Measurements from ENCODE around the gene COL20A1. TPM values are rescaled to one million over a fixed set of nuclear protein-coding genes. Genes with fewer than 3 reads are reported as not detected.

The COL20A1 gene
- total RNA-seq, 2 experiments from 2014 or later: 0.05 TPM; not detected in 1

DNA sequence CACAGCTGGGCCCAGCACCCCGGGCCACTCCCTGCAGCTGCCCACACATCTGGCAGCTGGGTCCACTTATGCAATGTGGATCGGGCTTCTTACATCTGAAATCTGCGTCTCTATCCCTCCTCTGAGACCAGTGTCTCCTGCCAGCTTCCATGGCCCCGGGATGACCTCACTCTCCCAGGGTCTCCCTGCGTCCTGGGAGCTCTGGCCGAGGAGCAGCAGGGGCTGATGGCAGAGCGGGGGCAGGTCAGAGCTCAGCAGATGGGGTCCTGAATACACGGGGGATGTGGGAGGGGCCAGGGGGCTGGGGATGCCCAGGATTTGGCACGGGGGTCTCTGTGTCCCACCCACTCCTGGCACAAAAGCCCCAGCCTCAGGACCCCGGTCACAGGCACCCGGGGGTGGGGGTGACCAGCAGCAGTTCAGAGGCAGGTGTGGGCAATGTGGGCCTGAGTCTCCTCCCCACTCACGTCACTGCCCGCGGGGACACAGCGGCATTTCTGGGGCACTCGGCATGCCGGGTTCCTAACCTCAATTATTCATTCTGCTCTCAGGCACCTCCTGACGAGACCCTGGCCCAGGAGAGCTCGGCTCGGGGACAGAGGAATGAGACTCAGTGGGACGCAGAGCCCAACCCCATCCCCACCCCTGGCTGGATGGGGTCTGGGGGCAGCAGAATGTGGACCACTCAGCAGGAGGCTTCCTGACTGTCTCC lies 51.8 kb downstream of the COL20A1 start:
- CTCF ChIA-PET: no interaction called here
- Mint-ChIP-seq H3K36me3 (ENCODE audit: low read depth) (no peaks in the 10 kb centered on the region), H3K27me3 (ENCODE audit: low read depth) (peaks cover 4% of the 10 kb centered on the region), H3K9me3 (no peaks in the 10 kb centered on the region), H3K4me3 (no peak overlapping the region), H3K27ac (no peak overlapping the region), H3K4me1 (ENCODE audit: low read depth) (no peaks in the 10 kb centered on the region)
- DNase-seq: no peak
- intact Hi-C loops (cut with micrococcal nuclease): no loop called here

DNA sequence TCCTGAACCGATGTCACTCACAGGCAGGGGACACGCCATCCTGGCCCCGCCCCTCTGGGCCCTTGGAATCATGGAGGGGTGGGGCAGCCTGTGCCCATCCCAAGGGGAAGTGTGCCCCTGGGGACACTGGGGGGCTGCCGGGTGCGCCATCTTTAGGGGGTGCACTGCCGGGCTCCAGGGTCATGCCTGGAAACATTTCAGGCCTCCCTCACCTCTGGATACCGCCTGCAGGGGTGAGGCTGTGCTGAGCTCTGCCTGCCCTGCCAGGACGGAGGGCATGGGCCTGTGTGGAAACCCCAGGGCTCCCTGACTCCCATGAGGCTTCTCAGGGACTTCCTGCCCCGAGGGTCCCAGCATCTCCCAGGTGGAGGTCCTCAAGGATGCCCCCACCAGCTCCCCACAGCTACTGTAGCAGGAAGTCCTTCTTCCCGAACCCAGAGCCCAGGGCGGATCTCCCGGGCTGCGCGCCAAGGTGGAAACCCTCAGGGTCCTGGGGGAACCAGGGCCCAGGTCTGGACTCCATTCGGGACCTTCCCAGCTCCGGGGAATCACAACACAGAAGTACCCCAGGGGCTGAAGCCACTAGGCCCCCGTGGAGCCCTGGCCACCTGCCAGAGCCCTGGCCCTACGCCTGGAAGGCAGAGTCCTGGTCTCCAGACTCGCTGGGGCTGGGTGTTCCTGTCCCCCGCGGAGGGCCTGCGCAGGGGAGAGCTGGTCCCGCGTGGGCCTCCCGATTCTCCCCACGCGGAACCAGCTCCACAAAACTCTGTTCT lies 52.5 kb downstream of the COL20A1 start:
- H3K4me3 Mint-ChIP-seq: no peak overlapping the region
- no peak for DNase-seq
- no peak overlapping the region for H3K27ac Mint-ChIP-seq
- CTCF ChIA-PET: no interaction called here
- intact Hi-C loops (cut with micrococcal nuclease): no loop called here
- no peaks in the 10 kb centered on the region for H3K9me3 Mint-ChIP-seq
- H3K36me3 Mint-ChIP-seq (ENCODE audit: low read depth): no peaks in the 10 kb centered on the region
- H3K27me3 Mint-ChIP-seq (ENCODE audit: low read depth): peaks cover 4% of the 10 kb centered on the region
- H3K4me1 Mint-ChIP-seq (ENCODE audit: low read depth): no peaks in the 10 kb centered on the region

DNA sequence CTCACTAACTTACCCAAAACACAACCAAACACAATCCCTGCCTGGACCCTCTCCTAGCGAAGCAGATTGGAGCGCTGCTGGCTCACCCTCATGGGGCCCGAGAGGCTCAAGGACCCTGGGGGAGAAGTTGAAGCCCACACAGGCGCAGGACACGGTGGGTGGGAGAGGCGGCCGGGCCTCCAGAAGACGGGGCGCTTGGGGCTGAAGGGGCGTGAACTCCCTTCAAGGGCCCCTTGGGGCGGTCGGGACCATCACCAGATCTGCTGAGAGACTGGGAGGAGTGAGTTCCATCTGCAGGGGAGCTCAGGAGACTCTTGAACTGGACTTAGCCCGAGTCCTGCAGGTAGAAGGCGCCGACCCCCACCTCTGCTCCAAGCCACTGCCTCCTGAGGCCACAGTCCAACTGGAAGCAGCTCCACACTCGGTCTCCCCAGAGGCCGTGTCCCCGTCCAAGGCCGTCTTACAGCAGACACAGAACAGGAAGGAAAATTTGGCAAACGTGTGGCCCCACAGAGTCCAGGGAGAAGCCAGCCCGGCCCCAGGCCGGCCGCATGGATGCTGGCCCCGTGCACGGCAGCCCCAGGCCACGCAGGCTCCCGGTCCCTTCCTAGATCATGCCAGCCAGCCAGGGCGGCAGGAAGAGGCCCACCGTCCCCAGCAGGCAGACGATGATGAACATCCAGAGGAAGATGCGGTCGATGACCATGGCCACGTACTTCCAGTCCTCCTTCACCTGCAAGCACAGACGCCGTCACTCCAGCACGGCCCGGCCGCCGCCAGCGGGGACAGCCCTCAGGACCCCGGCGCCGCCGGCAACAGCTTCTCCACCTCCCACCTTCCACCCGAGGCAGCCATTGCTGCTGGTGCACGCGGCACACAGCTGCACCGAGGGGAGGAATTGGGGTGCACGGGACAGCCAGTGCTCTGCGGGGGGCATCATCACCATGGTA lies 53.4 kb downstream of the COL20A1 start:
- intact Hi-C loops (cut with micrococcal nuclease): no loop called here
- Mint-ChIP-seq H3K36me3 (ENCODE audit: low read depth) (no peaks in the 10 kb centered on the region), H3K4me3 (no peak overlapping the region), H3K27me3 (ENCODE audit: low read depth) (peaks cover 4% of the 10 kb centered on the region), H3K4me1 (ENCODE audit: low read depth) (no peaks in the 10 kb centered on the region), H3K9me3 (no peaks in the 10 kb centered on the region), H3K27ac (no peak overlapping the region)
- CTCF ChIA-PET: no interaction called here
- DNase-seq: no peak

DNA sequence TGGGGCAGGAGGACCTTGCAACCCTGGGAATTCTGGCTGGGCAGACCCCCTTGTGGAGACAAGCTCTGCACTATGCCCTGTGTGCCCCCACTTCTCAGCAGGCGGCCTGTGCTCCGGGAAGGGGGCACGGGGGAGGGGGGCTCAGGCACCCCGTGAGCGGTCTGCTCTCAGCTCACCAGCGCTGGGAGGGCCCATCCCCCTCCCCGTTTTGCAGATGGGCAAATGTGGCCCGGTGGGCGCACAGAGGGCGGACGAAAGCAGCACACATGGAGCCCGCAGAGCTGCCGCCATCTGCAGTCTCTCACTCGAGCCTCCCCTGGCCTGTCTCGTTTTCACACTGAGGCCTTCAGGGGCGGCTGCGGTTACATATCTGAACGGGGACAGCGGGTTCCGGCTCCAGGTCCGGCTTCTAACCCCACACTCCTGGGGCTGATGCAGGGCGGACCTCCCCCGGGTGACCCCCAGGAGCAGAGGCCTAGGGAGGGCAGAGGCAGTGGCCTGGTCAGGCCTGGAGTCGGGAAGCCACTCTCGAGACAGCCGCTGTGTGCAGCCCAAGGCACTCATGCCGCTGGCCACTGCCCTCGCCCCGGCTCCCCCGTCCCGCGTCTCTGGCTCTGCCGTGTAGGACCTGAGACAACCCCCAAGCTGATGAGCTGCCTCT lies 54.2 kb downstream of the COL20A1 start:
- no peaks in the 10 kb centered on the region for H3K36me3 Mint-ChIP-seq (ENCODE audit: low read depth)
- no peaks in the 10 kb centered on the region for H3K9me3 Mint-ChIP-seq
- DNase-seq: no peak
- no peak overlapping the region for H3K27ac Mint-ChIP-seq
- intact Hi-C loops (cut with micrococcal nuclease): no loop called here
- H3K4me1 Mint-ChIP-seq (ENCODE audit: low read depth): no peaks in the 10 kb centered on the region
- H3K4me3 Mint-ChIP-seq: no peak overlapping the region
- no peaks in the 10 kb centered on the region for H3K27me3 Mint-ChIP-seq (ENCODE audit: low read depth)
- CTCF ChIA-PET: interaction anchor here (0.6 kb wide), 1 partner anchor 31 kb away, joined by 3 read pairs; no protein-coding TSS in a partner anchor

DNA sequence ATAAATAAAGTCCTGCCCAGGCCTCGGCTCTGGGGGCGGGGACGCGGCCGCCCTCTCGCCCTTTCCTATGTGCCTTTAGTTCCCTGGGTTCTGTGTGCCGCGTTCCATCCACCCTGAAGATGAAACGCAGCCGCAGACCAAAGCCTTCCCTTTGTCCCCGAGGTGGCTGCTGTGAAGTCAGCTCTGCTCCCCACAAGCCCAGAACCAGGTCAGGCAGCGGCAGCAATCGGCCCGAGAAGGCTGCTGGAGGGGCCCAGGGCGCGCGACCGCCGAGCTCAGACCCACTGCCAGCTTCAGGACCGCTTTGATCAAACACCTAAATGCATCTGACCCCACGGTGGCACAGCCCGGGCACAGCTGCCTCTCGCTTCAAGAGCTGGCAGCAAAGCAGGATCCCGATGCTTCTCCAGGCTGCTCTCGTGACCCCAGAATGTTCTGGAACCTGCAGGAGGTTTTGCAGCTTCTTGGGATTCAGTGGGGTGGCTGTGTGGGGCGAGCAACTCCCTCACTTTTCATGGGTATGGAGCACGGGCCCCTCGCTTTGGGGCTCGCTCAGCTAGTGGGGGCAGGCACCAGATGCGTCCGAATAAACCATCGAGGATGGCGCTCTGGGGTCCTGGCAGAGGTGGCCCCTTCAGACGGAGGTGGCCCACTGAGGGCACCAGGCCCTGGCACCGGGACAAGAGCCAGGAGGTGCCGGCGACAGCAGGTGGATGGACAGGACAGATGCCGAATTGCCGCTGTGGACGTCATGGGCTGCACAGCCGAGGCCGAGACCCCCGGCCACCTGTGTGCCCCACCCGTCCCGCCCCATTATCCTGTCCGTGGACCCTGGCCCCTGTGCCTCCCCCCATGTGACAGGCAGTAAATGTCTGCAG lies 55.2 kb downstream of the COL20A1 start:
- no peaks in the 10 kb centered on the region for H3K27me3 Mint-ChIP-seq (ENCODE audit: low read depth)
- H3K36me3 Mint-ChIP-seq (ENCODE audit: low read depth): no peaks in the 10 kb centered on the region
- CTCF ChIA-PET: no interaction called here
- DNase-seq: no peak
- no peak overlapping the region for H3K27ac Mint-ChIP-seq
- no peaks in the 10 kb centered on the region for H3K9me3 Mint-ChIP-seq
- no peaks in the 10 kb centered on the region for H3K4me1 Mint-ChIP-seq (ENCODE audit: low read depth)
- intact Hi-C loops (cut with micrococcal nuclease): no loop called here
- H3K4me3 Mint-ChIP-seq: no peak overlapping the region

DNA sequence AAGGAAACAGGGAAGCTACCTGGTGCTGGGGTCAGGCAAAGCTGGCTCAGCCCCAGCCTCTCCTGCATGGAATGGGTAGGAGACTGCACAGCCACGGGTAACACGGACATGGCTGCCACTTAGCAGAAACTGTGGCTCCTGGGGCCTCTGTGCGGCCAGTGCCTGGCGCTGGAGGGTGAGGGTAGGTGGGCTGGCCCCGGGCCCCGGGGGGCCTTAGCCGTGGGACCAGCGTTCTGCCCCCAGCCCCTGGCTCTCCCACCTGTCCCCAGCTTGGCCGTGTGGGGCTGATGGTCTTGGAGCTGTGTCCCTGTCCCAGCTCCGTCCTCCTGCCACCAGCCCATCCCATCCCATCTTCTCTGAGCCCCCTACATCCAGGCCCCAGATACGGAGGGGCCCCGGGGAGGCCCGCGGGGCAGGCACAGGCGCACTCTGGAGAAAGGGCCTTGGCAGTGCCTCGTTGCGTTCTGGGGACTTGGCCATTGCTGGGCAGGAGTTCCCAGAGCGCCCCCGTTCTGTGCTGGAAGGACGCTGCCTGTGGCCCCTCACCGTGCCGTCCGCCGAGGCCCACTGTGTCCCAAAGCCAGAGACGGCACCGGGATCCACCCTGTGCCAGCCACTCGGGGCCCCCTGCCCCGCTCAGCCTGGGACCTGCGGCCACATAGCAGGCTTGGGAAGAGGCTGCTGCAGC lies 56.0 kb downstream of the COL20A1 start:
- H3K9me3 Mint-ChIP-seq: no peaks in the 10 kb centered on the region
- no peaks in the 10 kb centered on the region for H3K4me1 Mint-ChIP-seq (ENCODE audit: low read depth)
- no peaks in the 10 kb centered on the region for H3K27me3 Mint-ChIP-seq (ENCODE audit: low read depth)
- no peak overlapping the region for H3K27ac Mint-ChIP-seq
- CTCF ChIA-PET: no interaction called here
- no peaks in the 10 kb centered on the region for H3K36me3 Mint-ChIP-seq (ENCODE audit: low read depth)
- no peak overlapping the region for H3K4me3 Mint-ChIP-seq
- DNase-seq: no peak
- intact Hi-C loops (cut with micrococcal nuclease): no loop called here

DNA sequence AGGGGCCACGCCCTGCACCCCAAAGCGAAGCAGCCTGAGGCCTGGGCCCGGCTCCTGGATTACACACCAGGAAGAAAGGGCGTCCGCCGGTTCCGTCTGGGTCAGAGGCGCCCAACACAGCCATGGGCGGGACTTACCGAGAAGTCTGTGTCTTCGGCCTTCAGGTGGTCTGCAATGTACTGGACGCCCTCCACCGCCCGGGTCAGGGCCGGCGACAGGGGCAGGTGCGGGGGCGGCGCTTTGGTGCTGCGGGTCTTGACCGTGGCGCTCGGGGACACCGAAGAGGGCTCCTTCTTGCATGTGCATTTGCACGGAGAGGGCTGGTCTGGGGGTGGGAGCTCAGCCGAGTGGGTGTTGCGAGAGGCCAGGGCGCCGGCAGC lies 56.5 kb downstream of the COL20A1 start:
- no peak for DNase-seq
- H3K9me3 Mint-ChIP-seq: no peaks in the 10 kb centered on the region
- H3K4me3 Mint-ChIP-seq: no peak overlapping the region
- no peaks in the 10 kb centered on the region for H3K36me3 Mint-ChIP-seq (ENCODE audit: low read depth)
- no peak overlapping the region for H3K27ac Mint-ChIP-seq
- H3K27me3 Mint-ChIP-seq (ENCODE audit: low read depth): no peaks in the 10 kb centered on the region
- no peaks in the 10 kb centered on the region for H3K4me1 Mint-ChIP-seq (ENCODE audit: low read depth)
- CTCF ChIA-PET: no interaction called here
- intact Hi-C loops (cut with micrococcal nuclease): no loop called here

DNA sequence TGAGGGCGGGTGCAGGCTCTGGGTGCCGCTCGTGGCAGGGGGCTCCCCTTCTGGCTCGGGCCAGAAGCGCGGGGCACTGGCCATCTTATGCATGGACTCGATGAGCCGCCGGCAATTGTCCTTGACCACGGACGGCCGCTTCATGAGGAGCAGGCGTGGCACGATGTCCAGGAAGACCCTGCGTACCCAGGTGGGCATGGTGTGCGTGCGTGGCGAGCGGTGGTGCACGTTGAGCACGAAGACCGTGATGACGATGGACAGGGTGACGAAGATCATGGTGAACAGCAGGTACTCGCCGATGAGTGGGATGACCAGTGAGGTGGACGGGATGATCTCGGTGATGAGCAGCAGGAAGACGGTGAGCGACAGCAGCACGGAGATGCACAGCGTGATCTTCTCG lies 57.2 kb downstream of the COL20A1 start:
- Mint-ChIP-seq H3K27ac (no peak overlapping the region), H3K27me3 (ENCODE audit: low read depth) (peaks cover 4% of the 10 kb centered on the region), H3K9me3 (no peaks in the 10 kb centered on the region), H3K4me3 (no peak overlapping the region), H3K4me1 (ENCODE audit: low read depth) (no peaks in the 10 kb centered on the region), H3K36me3 (ENCODE audit: low read depth) (no peaks in the 10 kb centered on the region)
- intact Hi-C loops (cut with micrococcal nuclease): no loop called here
- DNase-seq: no peak
- CTCF ChIA-PET: no interaction called here

DNA sequence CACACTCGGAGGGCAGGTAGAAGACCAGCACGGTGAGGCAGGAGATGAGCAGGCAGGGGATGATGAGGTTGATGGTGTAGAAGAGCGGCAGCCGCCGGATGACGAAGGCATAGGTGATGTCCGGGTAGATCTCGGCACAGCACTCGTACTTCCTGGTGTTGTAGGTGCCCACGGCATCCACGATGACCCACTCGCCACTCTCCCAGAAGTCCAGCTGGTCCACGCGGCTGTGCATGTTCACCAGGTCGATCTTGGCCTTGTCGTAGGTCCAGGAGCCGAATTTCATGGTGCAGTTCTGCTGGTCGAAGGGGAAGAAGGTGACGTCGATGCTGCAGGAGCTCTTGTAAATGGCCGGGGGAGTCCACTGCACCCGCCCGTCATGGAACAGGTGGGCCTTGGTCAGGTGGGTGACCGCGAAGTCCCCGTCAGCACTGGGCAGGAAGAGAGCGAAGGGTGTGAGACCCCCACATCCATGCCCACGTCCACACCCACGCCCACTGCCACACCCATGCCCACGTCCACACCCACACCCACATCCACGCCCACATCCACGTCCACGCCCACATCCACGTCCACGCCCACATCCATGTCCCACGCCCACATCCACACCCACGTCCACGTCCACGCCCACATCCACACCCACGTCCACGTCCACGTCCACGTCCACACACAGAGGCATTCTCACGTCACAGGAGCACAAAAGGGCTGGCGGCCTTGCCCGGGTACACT lies 57.8 kb downstream of the COL20A1 start:
- H3K27me3 Mint-ChIP-seq (ENCODE audit: low read depth): peaks cover 4% of the 10 kb centered on the region
- CTCF ChIA-PET: no interaction called here
- H3K36me3 Mint-ChIP-seq (ENCODE audit: low read depth): no peaks in the 10 kb centered on the region
- no peaks in the 10 kb centered on the region for H3K9me3 Mint-ChIP-seq
- no peak for DNase-seq
- no peak overlapping the region for H3K4me3 Mint-ChIP-seq
- no peaks in the 10 kb centered on the region for H3K4me1 Mint-ChIP-seq (ENCODE audit: low read depth)
- intact Hi-C loops (cut with micrococcal nuclease): no loop called here
- H3K27ac Mint-ChIP-seq: no peak overlapping the region

DNA sequence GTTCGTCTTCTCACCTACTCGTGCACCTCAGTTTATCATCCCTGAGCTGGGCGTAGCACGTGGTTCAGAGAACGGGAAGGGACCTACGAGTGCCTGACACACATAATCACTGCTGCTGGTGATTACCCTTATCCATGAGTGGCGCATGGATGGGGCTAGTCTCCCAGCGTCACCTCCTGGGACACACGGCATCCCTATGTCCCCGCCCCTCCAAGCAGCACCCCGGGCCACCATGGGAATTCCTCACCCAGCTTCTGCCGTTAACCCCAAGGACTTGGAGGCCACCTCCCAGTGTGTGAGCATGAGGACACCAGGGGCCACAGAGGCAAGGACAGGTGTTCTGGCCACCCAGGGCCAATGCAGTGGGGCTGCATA lies 58.3 kb downstream of the COL20A1 start:
- Mint-ChIP-seq H3K4me3 (no peak overlapping the region), H3K27ac (no peak overlapping the region), H3K36me3 (ENCODE audit: low read depth) (no peaks in the 10 kb centered on the region), H3K27me3 (ENCODE audit: low read depth) (peaks cover 4% of the 10 kb centered on the region), H3K9me3 (no peaks in the 10 kb centered on the region), H3K4me1 (ENCODE audit: low read depth) (no peaks in the 10 kb centered on the region)
- intact Hi-C loops (cut with micrococcal nuclease): no loop called here
- no peak for DNase-seq
- CTCF ChIA-PET: no interaction called here
